ENCODE results near the gene NPIPA1. TPM values are rescaled to one million over a fixed set of nuclear protein-coding genes. Genes with fewer than 3 reads are reported as not detected.

The NPIPA1 gene
- total and polyA plus RNA-seq, 2 of the 13 experiments (the other 11 are each of a cell fraction or from before 2014, with no cell fraction given): 75.9 to 183 TPM

- POLR2A ChIA-PET: no interaction called here
- BruUV-seq (replicated peaks): no TSS peak
- CTCF ChIA-PET (ENCODE audit: low intra/inter-chr PET ratio, low total read pairs): no interaction called here
- no peaks in the 10 kb centered on the region for H3K9me3 ChIP-seq (ENCODE audit: low read length)
- no peak overlapping the region for H3K4me2 ChIP-seq (ENCODE audit: low read depth, low read length)
- no peak overlapping the region for H3K9ac ChIP-seq (ENCODE audit: insufficient read depth, low read depth, low read length)
- H4K20me1 ChIP-seq (ENCODE audit: insufficient read depth, low read length): no peaks in the 10 kb centered on the region
- FAIRE-seq (no peak), DNase-seq (ENCODE audit: low spot score) (no peak), ATAC-seq (no peak)
- peaks cover 0 to 11% of the 10 kb centered on the region in 2 experiments; a peak in 1 of 5 replicates for H3K27me3 ChIP-seq (ENCODE audit: control insufficient read depth in 1 of 2, insufficient read depth in 2 of 2, low read length in 2 of 2)
- intact Hi-C loops (cut with micrococcal nuclease; ENCODE audit: unreplicated experiment): no loop called here
- 74% methylated on average over 4 of the region's 4 CpGs for WGBS (ENCODE audit: low lambda C conversion rate)
- no peaks in the 10 kb centered on the region for H3K36me3 ChIP-seq (replicated peaks in 1 of 2; ENCODE audit: control insufficient read depth in 1 of 2, insufficient read depth in 2 of 2, low read length in 2 of 2)
- H2AFZ ChIP-seq (ENCODE audit: low read length): no peak overlapping the region
- H3K4me3 ChIP-seq (replicated peaks in 1 of 3; ENCODE audit: insufficient read depth in 1 of 3, low read depth in 2 of 3, low read length in 3 of 3): no peak overlapping the region
- H3K27ac ChIP-seq (ENCODE audit: extremely low read length, insufficient read depth, low read length): no peak overlapping the region
- no peaks in the 10 kb centered on the region for H3K79me2 ChIP-seq (ENCODE audit: insufficient read depth, low read length)
- in situ Hi-C loops (cut with HindIII; ENCODE audit: extremely low pct_ligation_motif_present, low pct_unique_long_range_greater_than_20kb): no loop called here
- H3K4me1 ChIP-seq (ENCODE audit: insufficient read depth, low read length): peaks cover 16% of the 10 kb centered on the region; the same call in 1 of the 2 replicates
- TF ChIP-seq TBP (CRISPR knock-in tag; IDR thresholded peaks at IDR 0.05) (no peak), ZBTB43 (CRISPR knock-in tag; conservative IDR thresholded peaks at IDR 0.05) (no peak), RXRA (CRISPR knock-in tag; IDR thresholded peaks at IDR 0.05) (no peak), TFAP4 (IDR thresholded peaks at IDR 0.05; ENCODE audit: borderline replicate concordance, low read depth) (no peak), TGIF2 (CRISPR knock-in tag; IDR thresholded peaks at IDR 0.05) (no peak), ZNF501 (CRISPR knock-in tag; IDR thresholded peaks at IDR 0.05) (no peak), SP4 (CRISPR knock-in tag; IDR thresholded peaks at IDR 0.05) (no peak), ZNF407 (CRISPR knock-in tag; IDR thresholded peaks at IDR 0.05; ENCODE audit: not compliant biosample characterization) (no peak), HNRNPL (IDR thresholded peaks at IDR 0.05; ENCODE audit: low read depth, low read length) (no peak), ZNF335 (CRISPR knock-in tag; IDR thresholded peaks at IDR 0.05) (no peak), ZNF496 (CRISPR knock-in tag; IDR thresholded peaks at IDR 0.05; ENCODE audit: insufficient replicate concordance) (no peak), SALL2 (CRISPR knock-in tag; IDR thresholded peaks at IDR 0.05) (no peak), ZNF414 (CRISPR knock-in tag; IDR thresholded peaks at IDR 0.05) (no peak), MEIS1 (CRISPR knock-in tag; IDR thresholded peaks at IDR 0.05; ENCODE audit: borderline replicate concordance) (no peak), NCOA5 (CRISPR knock-in tag; IDR thresholded peaks at IDR 0.05) (no peak)
These were observed 21.0 kb downstream of the NPIPA1 start for GRCh38 chr16:14958323-14958600.
